Panc1 (cell line): ENCODE measurements around the gene VPS52.

Source experiments
- POLR2AphosphoS5 ChIP-seq: IDR thresholded peaks from 2 replicates; pipeline ENCODE4 v1.6.1; 2012; ENCODE audit warnings: mild to moderate bottlenecking, low read depth, low read length, moderate library complexity
- REST ChIP-seq, 2 experiments: IDR thresholded peaks; 2 replicates each; pipeline ENCODE4 v1.6.1; 2011 to 2012; ENCODE audit warnings: low read depth in 2 of 2, control low read depth in 1 of 2, low read length in 1 of 2, mild to moderate bottlenecking in 1 of 2, moderate library complexity in 1 of 2; ENCODE audit not compliant: insufficient read depth in 1 of 2
- SIN3A ChIP-seq: IDR thresholded peaks from 2 replicates; pipeline ENCODE4 v1.6.1; 2012; ENCODE audit warnings: low read depth, mild to moderate bottlenecking, low read length, moderate library complexity, borderline replicate concordance; ENCODE audit not compliant: insufficient read depth
- TCF7L2 ChIP-seq: IDR thresholded peaks from 2 replicates; pipeline ENCODE4 v1.6.1; 2011; ENCODE audit warnings: mild to moderate bottlenecking, low read depth, low read length, inconsistent platforms
- TF ChIP-seq, protein P1 (sequence below): fragments of 450-650 bp; IDR thresholded peaks from 2 replicates; pipeline ENCODE4 v1.5.1; 2017; ENCODE audit warnings: mild to moderate bottlenecking

DNA sequence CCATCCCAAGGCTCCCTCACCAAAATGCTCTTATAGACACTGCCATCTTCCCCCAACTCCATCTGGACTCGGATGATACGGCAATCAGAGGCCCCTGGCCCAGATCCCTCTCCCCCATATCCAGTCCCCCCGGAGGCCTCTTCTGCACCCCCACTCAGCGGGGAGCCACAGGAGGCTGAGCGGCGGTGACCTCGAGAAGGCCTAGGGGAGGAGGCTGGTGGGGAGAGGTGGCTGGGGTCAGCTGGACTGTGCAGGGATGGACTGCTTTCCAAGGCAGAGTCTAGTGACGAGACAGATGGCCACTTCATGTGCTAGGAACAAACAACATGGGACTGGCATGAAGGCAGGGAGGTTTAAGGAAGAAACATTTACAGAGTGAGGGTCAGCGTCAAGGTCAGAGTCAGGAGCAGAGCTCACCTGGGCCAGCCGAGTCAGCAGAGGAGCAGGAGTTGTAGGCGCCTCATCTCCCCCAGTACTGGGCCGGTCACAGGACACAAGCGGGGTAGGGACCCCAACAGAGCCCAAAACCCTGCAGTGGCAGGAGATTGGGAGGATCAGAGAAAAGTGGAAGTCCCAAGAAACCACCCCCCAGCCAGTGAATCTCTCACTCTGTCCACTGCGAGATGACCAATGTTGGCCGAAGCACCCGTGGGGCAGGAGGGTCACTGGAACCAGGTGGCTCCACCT, 21.5 kb upstream of the VPS52 start:
- TF ChIP-seq TCF7L2 = no peak
- TF ChIP-seq SIN3A = no peak
- TF ChIP-seq, protein P1, sequence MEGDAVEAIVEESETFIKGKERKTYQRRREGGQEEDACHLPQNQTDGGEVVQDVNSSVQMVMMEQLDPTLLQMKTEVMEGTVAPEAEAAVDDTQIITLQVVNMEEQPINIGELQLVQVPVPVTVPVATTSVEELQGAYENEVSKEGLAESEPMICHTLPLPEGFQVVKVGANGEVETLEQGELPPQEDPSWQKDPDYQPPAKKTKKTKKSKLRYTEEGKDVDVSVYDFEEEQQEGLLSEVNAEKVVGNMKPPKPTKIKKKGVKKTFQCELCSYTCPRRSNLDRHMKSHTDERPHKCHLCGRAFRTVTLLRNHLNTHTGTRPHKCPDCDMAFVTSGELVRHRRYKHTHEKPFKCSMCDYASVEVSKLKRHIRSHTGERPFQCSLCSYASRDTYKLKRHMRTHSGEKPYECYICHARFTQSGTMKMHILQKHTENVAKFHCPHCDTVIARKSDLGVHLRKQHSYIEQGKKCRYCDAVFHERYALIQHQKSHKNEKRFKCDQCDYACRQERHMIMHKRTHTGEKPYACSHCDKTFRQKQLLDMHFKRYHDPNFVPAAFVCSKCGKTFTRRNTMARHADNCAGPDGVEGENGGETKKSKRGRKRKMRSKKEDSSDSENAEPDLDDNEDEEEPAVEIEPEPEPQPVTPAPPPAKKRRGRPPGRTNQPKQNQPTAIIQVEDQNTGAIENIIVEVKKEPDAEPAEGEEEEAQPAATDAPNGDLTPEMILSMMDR = no peak
- no peak for TF ChIP-seq POLR2AphosphoS5
- no peak for TF ChIP-seq REST (IDR thresholded peaks at IDR 0.05; ENCODE audit: insufficient read depth in 1 of 2, low read depth in 2 of 2, low read length in 1 of 2)
